ENCODE data around the gene SSTR3. TPM values are rescaled to one million over a fixed set of nuclear protein-coding genes. Genes with fewer than 3 reads are reported as not detected.

SSTR3 gene
- total and polyA plus RNA-seq, 8 donors: 0.32 to 8.7 (median 1.3) TPM

DNA sequence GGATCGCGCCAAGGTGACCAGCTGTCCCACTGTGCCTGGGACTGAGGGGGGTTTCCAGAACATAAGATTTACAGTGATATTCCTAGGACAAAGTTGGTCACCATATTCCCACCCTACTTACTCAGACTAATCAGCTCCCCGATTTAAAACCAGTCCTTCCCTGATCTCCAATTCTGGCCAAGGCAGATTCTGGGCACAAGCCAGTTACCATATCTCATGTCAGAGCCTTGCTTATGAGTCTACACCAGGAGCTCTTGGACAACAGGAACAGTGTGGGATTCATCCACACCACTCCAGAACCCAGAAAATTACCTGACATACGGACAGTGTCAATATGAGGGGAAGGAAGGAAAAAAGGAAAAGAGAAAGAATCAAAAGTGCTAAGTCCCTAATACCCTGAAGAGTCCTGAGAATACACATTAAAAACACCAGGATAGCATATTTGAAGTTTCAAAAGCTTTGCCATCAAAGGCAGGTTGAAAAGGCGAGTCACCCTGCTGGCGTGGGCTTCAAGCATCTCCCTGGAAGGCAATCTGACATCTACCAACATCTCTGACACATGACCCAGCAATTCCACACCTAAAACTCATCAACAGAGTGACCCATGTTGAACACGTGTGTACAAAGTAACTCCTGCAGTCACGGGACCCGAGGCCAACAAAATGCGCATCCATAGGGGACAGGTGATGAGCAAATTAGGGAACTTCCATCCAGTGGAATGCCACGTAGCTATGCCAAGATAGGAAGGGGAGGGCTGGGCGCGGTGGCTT lies 54.6 kb downstream of the SSTR3 start:
- no peaks in the 10 kb centered on the region for H3K9me3 ChIP-seq
- H3K4me1 ChIP-seq: no peaks in the 10 kb centered on the region
- ATAC-seq (no peak), DNase-seq (peak in 1 of 6 donors; percentile 20), FAIRE-seq (no peak)
- 63 to 70% methylated on average over 13 of the region's 13 CpGs for WGBS, 2 donors
- no peak overlapping the region for H3K27ac ChIP-seq
- TF ChIP-seq, protein P1, sequence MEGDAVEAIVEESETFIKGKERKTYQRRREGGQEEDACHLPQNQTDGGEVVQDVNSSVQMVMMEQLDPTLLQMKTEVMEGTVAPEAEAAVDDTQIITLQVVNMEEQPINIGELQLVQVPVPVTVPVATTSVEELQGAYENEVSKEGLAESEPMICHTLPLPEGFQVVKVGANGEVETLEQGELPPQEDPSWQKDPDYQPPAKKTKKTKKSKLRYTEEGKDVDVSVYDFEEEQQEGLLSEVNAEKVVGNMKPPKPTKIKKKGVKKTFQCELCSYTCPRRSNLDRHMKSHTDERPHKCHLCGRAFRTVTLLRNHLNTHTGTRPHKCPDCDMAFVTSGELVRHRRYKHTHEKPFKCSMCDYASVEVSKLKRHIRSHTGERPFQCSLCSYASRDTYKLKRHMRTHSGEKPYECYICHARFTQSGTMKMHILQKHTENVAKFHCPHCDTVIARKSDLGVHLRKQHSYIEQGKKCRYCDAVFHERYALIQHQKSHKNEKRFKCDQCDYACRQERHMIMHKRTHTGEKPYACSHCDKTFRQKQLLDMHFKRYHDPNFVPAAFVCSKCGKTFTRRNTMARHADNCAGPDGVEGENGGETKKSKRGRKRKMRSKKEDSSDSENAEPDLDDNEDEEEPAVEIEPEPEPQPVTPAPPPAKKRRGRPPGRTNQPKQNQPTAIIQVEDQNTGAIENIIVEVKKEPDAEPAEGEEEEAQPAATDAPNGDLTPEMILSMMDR (IDR thresholded peaks at IDR 0.05): no peak
- no peak overlapping the region for H3K4me3 ChIP-seq
- H3K36me3 ChIP-seq: no peaks in the 10 kb centered on the region
- intact Hi-C loops (cut with DNase I): no loop called here
- no peaks in the 10 kb centered on the region for H3K27me3 ChIP-seq

DNA sequence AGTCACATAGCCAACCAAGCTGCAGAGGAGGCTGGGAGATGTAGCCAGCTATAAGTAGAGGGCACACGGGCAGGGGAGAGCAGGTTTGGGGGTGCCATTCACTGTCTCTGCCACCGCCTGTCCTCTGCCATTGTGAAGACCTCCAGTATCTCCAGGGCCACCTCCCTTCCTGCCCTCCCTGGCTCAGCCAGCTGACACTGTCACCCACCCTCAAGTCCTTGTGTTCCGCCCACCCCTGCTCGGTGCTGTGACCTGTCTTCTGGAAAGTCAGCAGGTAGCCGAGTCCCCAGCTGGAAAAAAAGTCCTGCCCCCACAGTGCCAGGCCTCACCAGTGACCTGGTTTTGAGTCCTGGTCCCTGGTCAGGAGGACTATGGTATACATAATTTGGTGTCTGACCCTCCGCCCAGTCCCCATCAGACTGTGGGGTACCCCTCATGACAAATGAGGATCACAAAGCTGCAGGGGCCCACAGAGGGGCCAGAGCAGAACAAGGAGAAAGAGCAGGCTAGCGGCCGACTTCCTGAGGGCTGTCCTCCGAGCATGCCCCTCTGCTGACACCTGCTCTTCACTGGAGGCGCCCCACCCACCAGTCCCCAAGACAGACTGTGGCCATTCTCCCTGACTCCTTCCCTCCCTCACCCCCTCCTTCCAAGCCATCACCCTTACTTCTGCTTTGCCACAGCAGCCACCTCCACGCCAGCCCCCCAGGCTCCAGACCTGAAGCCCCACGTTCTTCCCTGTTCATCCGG lies 55.4 kb downstream of the SSTR3 start:
- Histone ChIP-seq H3K36me3 (no peaks in the 10 kb centered on the region), H3K27me3 (no peaks in the 10 kb centered on the region), H3K27ac (no peak overlapping the region), H3K4me1 (no peaks in the 10 kb centered on the region), H3K9me3 (no peaks in the 10 kb centered on the region), H3K4me3 (no peak overlapping the region)
- intact Hi-C loops (cut with DNase I): no loop called here
- peak in 1 of 6 donors; percentile 25 for DNase-seq
- no peak for FAIRE-seq
- TF ChIP-seq, protein P1 (IDR thresholded peaks at IDR 0.05): no peak
- ATAC-seq: no peak
- WGBS, 2 donors: 73 to 82% methylated on average over 13 of the region's 13 CpGs

DNA sequence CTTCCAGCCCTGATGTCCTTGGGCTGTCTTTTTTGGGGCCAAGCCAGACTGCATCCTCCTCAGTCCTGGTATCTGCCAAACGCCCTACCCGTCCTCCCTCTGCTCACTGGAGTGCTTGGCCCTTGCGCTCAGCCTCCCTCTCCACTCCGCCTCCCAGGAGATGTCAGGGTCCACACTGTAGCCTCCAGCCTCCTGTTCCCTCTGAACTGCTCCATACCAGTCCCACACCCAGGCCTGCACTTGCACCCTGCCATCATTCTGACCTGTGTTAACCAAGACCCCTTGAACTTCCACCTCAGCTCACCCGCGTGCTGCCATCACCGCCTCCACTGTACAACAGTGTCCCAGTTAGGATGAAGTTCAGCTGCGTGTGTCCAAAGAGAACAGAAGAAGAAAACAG lies 56.3 kb downstream of the SSTR3 start:
- FAIRE-seq: no peak
- Histone ChIP-seq H3K27ac (no peak overlapping the region), H3K4me3 (no peak overlapping the region), H3K36me3 (no peaks in the 10 kb centered on the region), H3K4me1 (no peaks in the 10 kb centered on the region), H3K9me3 (no peaks in the 10 kb centered on the region), H3K27me3 (no peaks in the 10 kb centered on the region)
- intact Hi-C loops (cut with DNase I): no loop called here
- TF ChIP-seq, protein P1 (IDR thresholded peaks at IDR 0.05): no peak
- ATAC-seq: no peak
- WGBS, 2 donors: 84 to 88% methylated on average over 8 of the region's 8 CpGs
- peak in 1 of 6 donors; percentile 22 for DNase-seq

DNA sequence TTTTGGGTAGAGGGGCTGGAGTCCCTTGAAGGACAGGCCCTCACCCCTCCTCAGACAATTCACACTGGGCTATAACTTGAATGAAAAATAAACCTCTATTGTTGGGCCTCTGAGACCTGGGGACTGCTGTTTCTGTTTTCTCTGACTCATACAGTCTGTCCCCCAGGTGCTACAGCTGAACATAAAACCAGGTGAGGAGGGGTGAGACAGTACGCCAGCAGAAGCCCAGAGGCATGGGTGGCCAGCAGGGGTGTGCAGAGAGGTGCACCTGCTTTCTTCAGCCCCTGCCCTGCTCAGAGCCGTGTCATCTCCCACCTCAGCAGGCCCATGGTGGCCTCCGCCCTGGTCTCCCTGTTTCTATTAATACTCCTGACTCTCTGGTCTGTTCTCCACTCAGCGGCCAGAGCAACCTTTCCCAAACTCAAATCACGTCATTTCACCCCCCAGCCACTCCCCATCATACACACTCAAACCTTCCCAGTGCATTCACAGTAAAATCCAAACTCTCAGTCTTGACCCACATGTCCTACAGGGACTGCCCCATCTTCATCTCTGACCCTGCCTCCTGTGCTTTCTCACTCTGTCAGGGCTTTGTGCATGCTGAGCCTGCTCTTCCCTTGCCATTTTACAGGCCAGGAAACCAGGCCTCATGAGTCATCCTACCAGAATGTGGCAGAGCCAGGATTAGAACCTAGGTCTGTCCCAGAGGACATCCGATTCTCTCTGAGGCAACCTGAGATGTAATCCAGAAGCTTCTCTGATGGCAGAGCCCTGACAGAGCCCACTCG lies 57.2 kb downstream of the SSTR3 start:
- Histone ChIP-seq H3K4me1 (no peaks in the 10 kb centered on the region), H3K4me3 (no peak overlapping the region), H3K36me3 (no peaks in the 10 kb centered on the region), H3K9me3 (no peaks in the 10 kb centered on the region), H3K27ac (no peak overlapping the region), H3K27me3 (no peaks in the 10 kb centered on the region)
- ATAC-seq: no peak
- WGBS, 2 donors: 78% methylated on average over 7 of the region's 7 CpGs
- intact Hi-C loops (cut with DNase I): no loop called here
- DNase-seq: peak in 1 of 6 donors; percentile 19
- FAIRE-seq: no peak
- TF ChIP-seq, protein P1 (IDR thresholded peaks at IDR 0.05): no peak

Other genes starting within 250 kb of the SSTR3 start
- gene TST, start 193.0 kb downstream of the SSTR3 start, total RNA-seq: 10 to 100 TPM; 22.9 to 45.7 (median 35.4) TPM
- gene TST, start 193.0 kb downstream of the SSTR3 start, polyA plus RNA-seq: 10 to 100 TPM; 51.5 to 52.3 TPM
- gene MPST, start 192.7 kb downstream of the SSTR3 start, total RNA-seq: 10 to 100 TPM; 46.4 to 77.2 (median 50.9) TPM
- 100 to 1,000 TPM in 1 of 2 donors, 10 to 100 TPM in 1; 56.1 to 161 TPM for gene MPST, start 192.7 kb downstream of the SSTR3 start, polyA plus RNA-seq
- gene KCTD17, start 160.7 kb downstream of the SSTR3 start, total RNA-seq: 1 to 10 TPM; 2.6 to 9.1 (median 3.3) TPM
- gene KCTD17, start 160.7 kb downstream of the SSTR3 start, polyA plus RNA-seq: 10 to 100 TPM; 10.3 to 11.8 TPM
- 1 to 10 TPM in 1 of 6 donors, under 1 TPM in 5; 0.13 to 1.0 (median 0.30) TPM for gene TMPRSS6, start 102.8 kb downstream of the SSTR3 start, total RNA-seq
- gene TMPRSS6, start 102.8 kb downstream of the SSTR3 start, polyA plus RNA-seq: 1 to 10 TPM; 1.3 to 3.1 TPM
- gene IL2RB, start 62.6 kb downstream of the SSTR3 start, total RNA-seq: under 1 TPM; 0.05 to 1.00 (median 0.58) TPM
- under 1 TPM; 0.05 to 0.19 TPM for gene IL2RB, start 62.6 kb downstream of the SSTR3 start, polyA plus RNA-seq
- gene C1QTNF6, start 24.2 kb downstream of the SSTR3 start, total RNA-seq: 1 to 10 TPM; 1.2 to 8.0 (median 2.1) TPM
- gene C1QTNF6, start 24.2 kb downstream of the SSTR3 start, polyA plus RNA-seq: 10 to 100 TPM in 1 of 2 donors, 1 to 10 TPM in 1; 9.8 to 10.9 TPM
- 10 to 100 TPM in 1 of 6 donors, 1 to 10 TPM in 4, under 1 TPM in 1; 0.91 to 12.8 (median 3.2) TPM for gene RAC2, start 31.8 kb upstream of the SSTR3 start, total RNA-seq
- gene RAC2, start 31.8 kb upstream of the SSTR3 start, polyA plus RNA-seq: 1 to 10 TPM; 2.2 to 3.7 TPM
- gene CYTH4, start 70.0 kb upstream of the SSTR3 start, total RNA-seq: 10 to 100 TPM in 2 of 6 donors, 1 to 10 TPM in 3, under 1 TPM in 1; 0.79 to 12.0 (median 3.4) TPM
- 1 to 10 TPM; 2.0 to 3.5 TPM for gene CYTH4, start 70.0 kb upstream of the SSTR3 start, polyA plus RNA-seq
- gene ELFN2, start 215.0 kb upstream of the SSTR3 start, total RNA-seq: 1 to 10 TPM in 3 of 6 donors, under 1 TPM in 3; 0.19 to 1.8 (median 1.1) TPM
- gene ELFN2, start 215.0 kb upstream of the SSTR3 start, polyA plus RNA-seq: 1 to 10 TPM in 1 of 2 donors, under 1 TPM in 1; 0.23 to 2.1 TPM